T-helper 17 cell (primary cell): ENCODE measurements around the gene OLFML2A. TPM values are rescaled to one million over a fixed set of nuclear protein-coding genes. Genes with fewer than 3 reads are reported as not detected.
A peak's percentile ranks its signal among the peaks of the same experiment; 100 is the strongest.
"Not testable (repeated sequence)": the region's sequence is repeated elsewhere in the genome, so short reads cannot be mapped to it uniquely, and the experiment has no call there.

Experiments used
- ATAC-seq: fragments of 150-1000 bp; cut with Tn5 transposase; 2 replicates; pipeline ENCODE4 v1.10.0; 2021; ENCODE audit warnings: mild to moderate bottlenecking, moderate library complexity
- DNase-seq, 3 donors: peaks; one replicate each; pipeline versions ENCODE4 v3.0.0 to v3.0.0-alpha.2; 2020 to 2021
- H3K9me3 ChIP-seq: one replicate; pipeline ENCODE4 v1.7.0; 2013; ENCODE audit warnings: low read length, mild to moderate bottlenecking; ENCODE audit not compliant: control insufficient read depth, poor library complexity, severe bottlenecking
- H3K27ac Mint-ChIP-seq: one replicate; pipeline ENCODE4 v1.8.0; 2022; ENCODE audit warnings: mild to moderate bottlenecking, moderate library complexity, mixed read lengths
- H3K27me3 Mint-ChIP-seq: one replicate; pipeline ENCODE4 v1.8.0; 2022; ENCODE audit warnings: mixed read lengths
- H3K36me3 Mint-ChIP-seq: one replicate; pipeline ENCODE4 v1.8.0; 2022; ENCODE audit warnings: low read depth, mixed read lengths
- H3K4me1 Mint-ChIP-seq: one replicate; pipeline ENCODE4 v1.8.0; 2022; ENCODE audit warnings: mild to moderate bottlenecking, mixed read lengths
- H3K4me3 Mint-ChIP-seq: one replicate; pipeline ENCODE4 v1.8.0; 2022; ENCODE audit warnings: mild to moderate bottlenecking, moderate library complexity, mixed read lengths
- total RNA-seq, 4 donors: library from RNA in 2 of 4; stranded (reverse) in 2 of 4; gene quantifications; one replicate each; pipeline ENCODE4 v1.2.3 and lab custom pipeline; 2022 to 2026

Gene OLFML2A
- total RNA-seq = not detected
- 0 reads per million in 2 donors for total RNA-seq (lab: John Stamatoyannopoulos, UW)

DNA sequence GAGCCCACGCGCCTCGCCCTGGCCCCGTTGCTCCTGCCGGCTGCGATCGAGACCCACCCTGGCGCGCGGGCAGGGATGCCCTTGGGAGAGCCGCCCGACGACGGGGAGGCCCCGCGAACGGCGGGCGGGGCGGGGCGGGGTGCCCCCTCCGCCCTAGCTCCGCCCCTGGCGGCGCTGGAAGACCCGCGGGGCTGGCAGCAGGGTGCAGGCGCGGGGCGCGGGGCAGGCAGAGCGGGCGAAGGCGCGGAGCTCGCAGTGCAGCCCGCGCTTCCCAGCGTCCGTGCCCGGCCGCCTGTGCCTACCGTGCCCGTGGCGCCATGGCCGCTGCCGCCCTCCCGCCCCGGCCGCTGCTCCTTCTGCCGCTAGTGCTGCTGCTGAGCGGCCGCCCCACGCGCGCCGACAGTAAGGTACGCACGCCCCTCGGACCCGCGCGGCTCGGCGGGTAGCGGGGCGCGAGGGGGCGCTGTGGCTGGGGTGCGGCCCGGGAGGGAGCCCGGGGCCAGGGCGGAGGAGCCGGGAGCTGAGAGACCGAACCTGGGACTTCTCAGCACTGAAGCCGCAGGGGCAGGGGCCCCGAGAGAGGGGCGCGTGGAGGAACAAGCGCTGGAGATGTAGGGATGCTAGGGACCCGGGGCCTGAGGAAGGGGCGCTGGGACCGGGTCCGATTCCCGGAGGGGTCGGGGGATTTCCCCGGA lies at the start of gene OLFML2A:
Gene OLFML2A (plus strand): TSS at position 180 of the 695 bp plus-strand sequence. CDS start 138 bp downstream, at position 318.
- Mint-ChIP-seq H3K27ac (peak within 1 kb of the TSS; percentile 78), H3K4me1 (peaks cover 23% of the 10 kb centered on the region), H3K4me3 (peak within 1 kb of the TSS; percentile 82), H3K36me3 (no peaks in the 10 kb centered on the region), H3K27me3 (peaks cover 31% of the 10 kb centered on the region)
- peak; percentile 51 for ATAC-seq
- DNase-seq = peak in 2 of 3 donors; percentile 30 to 35
- no peaks in the 10 kb centered on the region for H3K9me3 ChIP-seq

DNA sequence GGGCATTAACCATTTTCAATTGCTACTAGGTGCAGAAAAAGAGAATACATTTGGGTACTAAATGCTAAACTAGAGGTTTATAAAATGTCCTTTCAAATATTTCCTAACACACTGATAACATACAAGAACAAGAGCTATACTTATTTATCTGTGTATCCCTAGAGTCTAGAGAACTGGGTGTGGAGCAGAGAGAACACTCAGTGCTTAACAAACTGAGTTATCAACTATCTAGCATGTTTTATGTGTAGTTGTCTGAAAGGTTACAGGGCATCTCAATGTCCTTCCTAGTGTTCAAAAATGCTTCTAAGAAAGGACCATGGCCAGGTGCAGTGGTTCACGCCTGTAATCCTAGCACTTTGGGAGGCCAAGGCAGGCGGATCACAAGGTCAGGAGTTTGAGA lies 46.2 kb upstream of the OLFML2A start:
- no peak overlapping the region for H3K4me3 Mint-ChIP-seq
- H3K27me3 Mint-ChIP-seq = peaks cover 38% of the 10 kb centered on the region
- no peaks in the 10 kb centered on the region for H3K36me3 Mint-ChIP-seq
- peaks cover 3% of the 10 kb centered on the region for H3K4me1 Mint-ChIP-seq
- H3K9me3 ChIP-seq = no peaks in the 10 kb centered on the region
- H3K27ac Mint-ChIP-seq = no peak overlapping the region
- DNase-seq (no peak), ATAC-seq (no peak)

GRCh38 chr9:124733964-124734740 lies 42.8 kb upstream of the OLFML2A start:
- DNase-seq = no peak
- H3K9me3 ChIP-seq = no peaks in the 10 kb centered on the region
- Mint-ChIP-seq H3K27me3 (peaks cover 41% of the 10 kb centered on the region), H3K4me1 (peaks cover 3% of the 10 kb centered on the region), H3K36me3 (no peaks in the 10 kb centered on the region), H3K27ac (no peak overlapping the region), H3K4me3 (no peak overlapping the region)
- no peak for ATAC-seq

DNA sequence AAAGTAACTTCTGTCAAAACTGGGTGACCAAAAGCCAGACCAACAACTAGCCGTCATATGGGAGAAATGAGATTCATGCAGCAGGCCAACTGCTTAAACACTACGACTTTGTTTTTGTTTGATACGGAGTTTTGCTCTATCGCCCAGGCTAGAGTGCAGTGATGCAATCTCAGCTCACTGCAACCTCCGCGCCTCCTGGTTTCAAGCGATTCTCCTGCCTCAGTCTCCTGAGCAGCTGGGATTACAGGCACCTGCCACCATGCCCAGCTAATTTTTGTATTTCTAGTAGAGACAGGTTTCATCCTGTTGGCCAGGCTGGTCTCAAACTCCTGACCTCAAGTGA lies 42.2 kb upstream of the OLFML2A start:
- ATAC-seq, H3K4me1 Mint-ChIP-seq, H3K4me3 Mint-ChIP-seq, H3K9me3 ChIP-seq, H3K27ac Mint-ChIP-seq, H3K36me3 Mint-ChIP-seq, DNase-seq: not testable (repeated sequence)
- peaks cover 41% of the 10 kb centered on the region for H3K27me3 Mint-ChIP-seq

- H3K9me3 ChIP-seq = no peaks in the 10 kb centered on the region
- DNase-seq (no peak), ATAC-seq (no peak)
- H3K27ac Mint-ChIP-seq = no peak overlapping the region
- peaks cover 44% of the 10 kb centered on the region for H3K27me3 Mint-ChIP-seq
- no peak overlapping the region for H3K4me3 Mint-ChIP-seq
- H3K36me3 Mint-ChIP-seq = no peaks in the 10 kb centered on the region
- H3K4me1 Mint-ChIP-seq = peaks cover 3% of the 10 kb centered on the region
Measured at GRCh38 chr9:124735121-124735520, 41.8 kb upstream of the OLFML2A start.

- H3K4me1 Mint-ChIP-seq, DNase-seq, H3K27ac Mint-ChIP-seq, H3K36me3 Mint-ChIP-seq, H3K9me3 ChIP-seq, ATAC-seq, H3K4me3 Mint-ChIP-seq: not testable (repeated sequence)
- H3K27me3 Mint-ChIP-seq = peaks cover 53% of the 10 kb centered on the region
Measured at GRCh38 chr9:124738075-124738474, 38.9 kb upstream of the OLFML2A start.

DNA sequence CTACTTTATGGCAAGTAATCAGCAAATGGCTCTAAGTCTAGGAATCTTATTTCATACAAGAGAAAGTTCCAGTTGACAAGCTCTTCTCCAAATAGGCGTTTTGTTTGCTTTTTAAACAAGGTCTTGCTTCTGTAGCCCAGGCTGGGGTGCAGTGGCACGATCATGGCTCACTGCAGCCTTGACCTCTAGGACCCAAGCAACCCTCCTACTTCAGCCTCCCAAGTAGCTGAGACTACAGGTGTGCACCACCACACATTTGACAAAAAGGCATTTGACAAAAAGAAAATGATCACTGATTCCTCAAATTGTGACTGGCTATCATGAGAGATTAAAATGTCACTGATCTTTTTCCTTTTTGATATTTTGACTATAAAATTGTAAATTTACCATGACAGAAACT lies 37.6 kb upstream of the OLFML2A start:
- H3K9me3 ChIP-seq = no peaks in the 10 kb centered on the region
- peaks cover 49% of the 10 kb centered on the region for H3K27me3 Mint-ChIP-seq
- DNase-seq (no peak), ATAC-seq (no peak)
- no peak overlapping the region for H3K27ac Mint-ChIP-seq
- H3K4me1 Mint-ChIP-seq = peaks cover 5% of the 10 kb centered on the region
- H3K4me3 Mint-ChIP-seq = no peak overlapping the region
- H3K36me3 Mint-ChIP-seq = peaks cover 2% of the 10 kb centered on the region

- no peak for ATAC-seq
- H3K4me1 Mint-ChIP-seq = peaks cover 3% of the 10 kb centered on the region
- DNase-seq = no peak
- peaks cover 2% of the 10 kb centered on the region for H3K36me3 Mint-ChIP-seq
- H3K4me3 Mint-ChIP-seq = no peak overlapping the region
- H3K9me3 ChIP-seq = no peaks in the 10 kb centered on the region
- H3K27ac Mint-ChIP-seq = no peak overlapping the region
- peaks cover 46% of the 10 kb centered on the region for H3K27me3 Mint-ChIP-seq
Measured at GRCh38 chr9:124741149-124741548, 35.8 kb upstream of the OLFML2A start.

DNA sequence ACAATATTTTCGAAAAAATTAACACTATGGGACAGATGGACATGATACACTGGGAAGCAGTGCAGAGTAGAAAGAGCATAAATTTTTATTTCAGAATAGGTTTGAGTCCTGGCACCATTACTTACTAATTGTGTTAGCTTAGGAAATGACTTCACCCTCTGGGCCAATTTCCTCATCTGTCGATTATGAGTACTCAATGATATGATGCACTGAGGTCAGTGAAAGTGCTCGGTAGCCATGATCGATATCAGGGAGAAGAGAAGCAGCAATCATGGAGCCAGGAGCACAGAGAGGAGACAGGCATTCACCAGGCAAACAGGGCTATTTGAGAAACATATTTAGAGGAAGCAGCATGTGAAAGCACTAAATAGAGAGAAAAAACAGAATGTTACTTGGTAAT lies 35.3 kb upstream of the OLFML2A start:
- peaks cover 3% of the 10 kb centered on the region for H3K4me1 Mint-ChIP-seq
- DNase-seq (no peak), ATAC-seq (no peak)
- H3K27me3 Mint-ChIP-seq = peaks cover 41% of the 10 kb centered on the region
- no peak overlapping the region for H3K27ac Mint-ChIP-seq
- H3K36me3 Mint-ChIP-seq = peaks cover 2% of the 10 kb centered on the region
- H3K4me3 Mint-ChIP-seq = no peak overlapping the region
- H3K9me3 ChIP-seq = no peaks in the 10 kb centered on the region

DNA sequence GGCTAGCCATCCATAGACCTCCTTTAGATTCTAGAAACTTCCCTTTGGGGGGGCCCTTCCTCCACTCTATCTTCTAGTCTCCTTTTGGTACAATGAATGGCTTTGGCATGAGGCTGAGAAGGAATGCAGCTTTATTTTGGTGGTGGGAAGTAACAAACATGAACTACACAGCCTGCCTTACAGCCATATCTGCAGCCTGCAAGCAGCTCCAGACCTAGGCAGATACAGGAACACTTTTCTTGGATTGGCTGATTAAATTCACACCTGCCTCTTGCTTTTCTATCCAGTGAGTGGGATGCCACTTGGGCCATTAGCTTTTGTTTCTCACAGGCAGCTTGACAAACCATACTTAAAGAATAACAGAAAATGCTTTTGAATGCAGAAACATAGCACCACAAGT lies 34.0 kb upstream of the OLFML2A start:
- H3K4me1 Mint-ChIP-seq = peaks cover 3% of the 10 kb centered on the region
- peaks cover 41% of the 10 kb centered on the region for H3K27me3 Mint-ChIP-seq
- no peak for ATAC-seq

DNA sequence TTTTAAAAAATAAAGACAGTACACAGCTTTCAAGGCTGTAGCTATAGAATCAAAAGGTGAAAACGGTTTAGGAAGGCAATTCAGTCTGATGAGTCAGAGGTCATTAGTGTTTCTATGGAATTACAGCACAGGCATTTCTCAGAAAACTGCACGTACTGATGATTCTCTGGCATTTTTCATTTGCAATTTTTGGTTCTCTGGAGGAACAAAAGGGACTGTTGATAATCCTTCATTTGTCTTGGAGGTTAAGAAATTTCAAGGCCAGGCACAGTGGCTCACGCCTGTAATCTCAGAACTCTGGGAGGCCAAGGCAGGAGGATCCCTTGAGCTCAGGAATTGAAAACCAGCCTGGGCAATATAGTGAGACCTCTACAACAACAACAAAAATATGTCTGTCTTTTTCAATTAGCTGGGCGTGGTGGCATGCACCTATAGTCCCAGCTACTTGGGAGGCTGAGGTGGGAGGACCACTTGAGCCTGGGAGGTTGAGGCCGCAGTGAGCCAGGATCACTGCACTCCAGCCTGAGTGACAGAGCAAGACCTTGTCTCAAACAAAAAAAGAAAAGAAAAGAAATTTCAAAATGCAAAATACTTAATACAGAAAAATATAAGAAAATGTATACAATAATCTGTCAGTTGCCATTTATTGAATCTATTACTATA lies 33.1 kb upstream of the OLFML2A start:
- no peak overlapping the region for H3K27ac Mint-ChIP-seq
- H3K36me3 Mint-ChIP-seq = peaks cover 4% of the 10 kb centered on the region
- peaks cover 3% of the 10 kb centered on the region for H3K4me1 Mint-ChIP-seq
- DNase-seq (no peak), ATAC-seq (no peak)
- H3K4me3 Mint-ChIP-seq = no peak overlapping the region
- H3K27me3 Mint-ChIP-seq = peaks cover 42% of the 10 kb centered on the region
- no peaks in the 10 kb centered on the region for H3K9me3 ChIP-seq

More for the DNA sequence above, 34.0 kb upstream of the OLFML2A start:
- Mint-ChIP-seq H3K36me3 (peaks cover 4% of the 10 kb centered on the region), H3K4me3 (no peak overlapping the region), H3K27ac (no peak overlapping the region)
- no peaks in the 10 kb centered on the region for H3K9me3 ChIP-seq
- no peak for DNase-seq

- ATAC-seq = no peak
- Mint-ChIP-seq H3K4me1 (no peaks in the 10 kb centered on the region), H3K36me3 (peaks cover 5% of the 10 kb centered on the region), H3K27me3 (peaks cover 40% of the 10 kb centered on the region), H3K4me3 (no peak overlapping the region), H3K27ac (no peak overlapping the region)
- no peaks in the 10 kb centered on the region for H3K9me3 ChIP-seq
- DNase-seq = no peak
Measured at GRCh38 chr9:124747065-124747464, 29.9 kb upstream of the OLFML2A start.

GRCh38 chr9:124749284-124749683 lies 27.6 kb upstream of the OLFML2A start:
- DNase-seq = no peak
- H3K27ac Mint-ChIP-seq = no peak overlapping the region
- peaks cover 5% of the 10 kb centered on the region for H3K36me3 Mint-ChIP-seq
- no peak overlapping the region for H3K4me3 Mint-ChIP-seq
- ATAC-seq = no peak
- H3K4me1 Mint-ChIP-seq = no peaks in the 10 kb centered on the region
- no peaks in the 10 kb centered on the region for H3K9me3 ChIP-seq
- peaks cover 48% of the 10 kb centered on the region for H3K27me3 Mint-ChIP-seq
